ENCODE data around the gene MYO5B. TPM values are rescaled to one million over a fixed set of nuclear protein-coding genes. Genes with fewer than 3 reads are reported as not detected.
"Not testable (repeated sequence)": the region's sequence is repeated elsewhere in the genome, so short reads cannot be mapped to it uniquely, and the experiment has no call there.

MYO5B gene
- polyA plus RNA-seq, 1 donor from 2014 or later, result 0.42 TPM

- H3K9me2 ChIP-seq (ENCODE audit: insufficient read depth, low read length); H3K9ac ChIP-seq (ENCODE audit: low read length); H3K4me3 ChIP-seq (ENCODE audit: low read length); H3K36me3 ChIP-seq (ENCODE audit: insufficient read depth, low read length); H3K27ac ChIP-seq (ENCODE audit: low read length); H3K9me3 ChIP-seq (ENCODE audit: low read length); H3K27me3 ChIP-seq (ENCODE audit: insufficient read depth, low read depth, low read length); H4K20me1 ChIP-seq (ENCODE audit: insufficient read depth); H2AFZ ChIP-seq (ENCODE audit: low read depth, low read length); H3F3A ChIP-seq (ENCODE audit: insufficient read depth, low read length, poor library complexity, severe bottlenecking); H3K4me2 ChIP-seq (ENCODE audit: low read length); H3K79me2 ChIP-seq (replicated peaks; ENCODE audit: insufficient read depth, low read length): not testable (repeated sequence)
These were observed 386.3 kb downstream of the MYO5B start for GRCh38 chr18:49808553-49809191.

GRCh38 chr18:49804096-49804495 lies 390.9 kb downstream of the MYO5B start:
- Histone ChIP-seq H3K4me2 (ENCODE audit: low read length) (no peak overlapping the region), H3K9me2 (ENCODE audit: insufficient read depth, low read length) (no peaks in the 10 kb centered on the region), H3K27me3 (ENCODE audit: insufficient read depth, low read depth, low read length) (no peaks in the 10 kb centered on the region), H2AFZ (ENCODE audit: low read depth, low read length) (no peak overlapping the region), H3K27ac (ENCODE audit: low read length) (no peak overlapping the region), H3F3A (ENCODE audit: insufficient read depth, low read length, poor library complexity, severe bottlenecking) (no peaks in the 10 kb centered on the region), H3K9ac (ENCODE audit: low read length) (no peak overlapping the region), H3K9me3 (ENCODE audit: low read length) (no peaks in the 10 kb centered on the region), H4K20me1 (ENCODE audit: insufficient read depth) (no peaks in the 10 kb centered on the region), H3K79me2 (replicated peaks; ENCODE audit: insufficient read depth, low read length) (no peaks in the 10 kb centered on the region), H3K4me3 (ENCODE audit: low read length) (no peak overlapping the region), H3K36me3 (ENCODE audit: insufficient read depth, low read length) (no peaks in the 10 kb centered on the region)
- TF ChIP-seq TAF1 (IDR thresholded peaks at IDR 0.05; ENCODE audit: low read depth) (no peak), EZH2 (IDR thresholded peaks at IDR 0.05; ENCODE audit: borderline replicate concordance, insufficient read depth, low read length, poor library complexity, severe bottlenecking) (no peak), POLR2AphosphoS5 (IDR thresholded peaks at IDR 0.05) (no peak), RAD21 (conservative IDR thresholded peaks at IDR 0.05) (no peak), REST (IDR thresholded peaks at IDR 0.05; ENCODE audit: borderline replicate concordance) (no peak), EP300 (conservative IDR thresholded peaks at IDR 0.05; ENCODE audit: poor library complexity, severe bottlenecking) (no peak), MXI1 (conservative IDR thresholded peaks at IDR 0.05; ENCODE audit: poor library complexity, severe bottlenecking) (no peak)
- TF ChIP-seq, protein P1, sequence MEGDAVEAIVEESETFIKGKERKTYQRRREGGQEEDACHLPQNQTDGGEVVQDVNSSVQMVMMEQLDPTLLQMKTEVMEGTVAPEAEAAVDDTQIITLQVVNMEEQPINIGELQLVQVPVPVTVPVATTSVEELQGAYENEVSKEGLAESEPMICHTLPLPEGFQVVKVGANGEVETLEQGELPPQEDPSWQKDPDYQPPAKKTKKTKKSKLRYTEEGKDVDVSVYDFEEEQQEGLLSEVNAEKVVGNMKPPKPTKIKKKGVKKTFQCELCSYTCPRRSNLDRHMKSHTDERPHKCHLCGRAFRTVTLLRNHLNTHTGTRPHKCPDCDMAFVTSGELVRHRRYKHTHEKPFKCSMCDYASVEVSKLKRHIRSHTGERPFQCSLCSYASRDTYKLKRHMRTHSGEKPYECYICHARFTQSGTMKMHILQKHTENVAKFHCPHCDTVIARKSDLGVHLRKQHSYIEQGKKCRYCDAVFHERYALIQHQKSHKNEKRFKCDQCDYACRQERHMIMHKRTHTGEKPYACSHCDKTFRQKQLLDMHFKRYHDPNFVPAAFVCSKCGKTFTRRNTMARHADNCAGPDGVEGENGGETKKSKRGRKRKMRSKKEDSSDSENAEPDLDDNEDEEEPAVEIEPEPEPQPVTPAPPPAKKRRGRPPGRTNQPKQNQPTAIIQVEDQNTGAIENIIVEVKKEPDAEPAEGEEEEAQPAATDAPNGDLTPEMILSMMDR (IDR thresholded peaks at IDR 0.05; ENCODE audit: poor library complexity, severe bottlenecking), result no peak

GRCh38 chr18:49802623-49803022 lies 392.3 kb downstream of the MYO5B start:
- no peaks in the 10 kb centered on the region for H3K27me3 ChIP-seq (ENCODE audit: insufficient read depth, low read depth, low read length)
- H3K9ac ChIP-seq (ENCODE audit: low read length), result no peak overlapping the region
- H3K9me2 ChIP-seq (ENCODE audit: insufficient read depth, low read length), result no peaks in the 10 kb centered on the region
- no peak overlapping the region for H3K4me2 ChIP-seq (ENCODE audit: low read length)
- no peak overlapping the region for H3K27ac ChIP-seq (ENCODE audit: low read length)
- H2AFZ ChIP-seq (ENCODE audit: low read depth, low read length), result no peak overlapping the region
- no peaks in the 10 kb centered on the region for H3K9me3 ChIP-seq (ENCODE audit: low read length)
- no peak overlapping the region for H3K4me3 ChIP-seq (ENCODE audit: low read length)
- no peaks in the 10 kb centered on the region for H4K20me1 ChIP-seq (ENCODE audit: insufficient read depth)
- no peaks in the 10 kb centered on the region for H3F3A ChIP-seq (ENCODE audit: insufficient read depth, low read length, poor library complexity, severe bottlenecking)
- no peak for TF ChIP-seq EP300 (conservative IDR thresholded peaks at IDR 0.05; ENCODE audit: poor library complexity, severe bottlenecking)
- no peak for TF ChIP-seq RAD21 (conservative IDR thresholded peaks at IDR 0.05)
- no peak for TF ChIP-seq REST (IDR thresholded peaks at IDR 0.05; ENCODE audit: borderline replicate concordance)
- TF ChIP-seq TAF1 (IDR thresholded peaks at IDR 0.05; ENCODE audit: low read depth), result no peak
- TF ChIP-seq, protein P1 (IDR thresholded peaks at IDR 0.05; ENCODE audit: poor library complexity, severe bottlenecking), result no peak
- H3K79me2 ChIP-seq (replicated peaks; ENCODE audit: insufficient read depth, low read length), result no peaks in the 10 kb centered on the region
- no peaks in the 10 kb centered on the region for H3K36me3 ChIP-seq (ENCODE audit: insufficient read depth, low read length)
